Thyroid gland (tissue), 4 donors: ENCODE results near the gene RAET1L.

Source experiments
- POLR2A ChIP-seq, 2 donors: fragments of 450-650 bp; IDR thresholded peaks; one replicate each; pipeline ENCODE4 v1.6.1; 2017; ENCODE audit warnings: antibody characterized with exemption in 2 of 2, mild to moderate bottlenecking in 2 of 2, moderate library complexity in 1 of 2
- TF ChIP-seq, protein P1 (sequence below), 6 experiments: fragments of 200-600 bp in 3 of 6; fragments of 450-650 bp in 3 of 6; sonication (generic) in 3 of 6; IDR thresholded peaks; one replicate each; pipeline ENCODE4 v1.5.1; 2016 to 2019; ENCODE audit warnings: antibody characterized with exemption in 6 of 6, mild to moderate bottlenecking in 2 of 6, inconsistent platforms in 1 of 6, moderate library complexity in 1 of 6

- TF ChIP-seq, protein P1, sequence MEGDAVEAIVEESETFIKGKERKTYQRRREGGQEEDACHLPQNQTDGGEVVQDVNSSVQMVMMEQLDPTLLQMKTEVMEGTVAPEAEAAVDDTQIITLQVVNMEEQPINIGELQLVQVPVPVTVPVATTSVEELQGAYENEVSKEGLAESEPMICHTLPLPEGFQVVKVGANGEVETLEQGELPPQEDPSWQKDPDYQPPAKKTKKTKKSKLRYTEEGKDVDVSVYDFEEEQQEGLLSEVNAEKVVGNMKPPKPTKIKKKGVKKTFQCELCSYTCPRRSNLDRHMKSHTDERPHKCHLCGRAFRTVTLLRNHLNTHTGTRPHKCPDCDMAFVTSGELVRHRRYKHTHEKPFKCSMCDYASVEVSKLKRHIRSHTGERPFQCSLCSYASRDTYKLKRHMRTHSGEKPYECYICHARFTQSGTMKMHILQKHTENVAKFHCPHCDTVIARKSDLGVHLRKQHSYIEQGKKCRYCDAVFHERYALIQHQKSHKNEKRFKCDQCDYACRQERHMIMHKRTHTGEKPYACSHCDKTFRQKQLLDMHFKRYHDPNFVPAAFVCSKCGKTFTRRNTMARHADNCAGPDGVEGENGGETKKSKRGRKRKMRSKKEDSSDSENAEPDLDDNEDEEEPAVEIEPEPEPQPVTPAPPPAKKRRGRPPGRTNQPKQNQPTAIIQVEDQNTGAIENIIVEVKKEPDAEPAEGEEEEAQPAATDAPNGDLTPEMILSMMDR (IDR thresholded peaks at IDR 0.05), result no peak
- no peak for TF ChIP-seq POLR2A (IDR thresholded peaks at IDR 0.05)
Measured at GRCh38 chr6:149988550-149989346, 36.6 kb downstream of the RAET1L start.
